ENCODE results near the gene TMEM208.

TMEM208 gene

DNA sequence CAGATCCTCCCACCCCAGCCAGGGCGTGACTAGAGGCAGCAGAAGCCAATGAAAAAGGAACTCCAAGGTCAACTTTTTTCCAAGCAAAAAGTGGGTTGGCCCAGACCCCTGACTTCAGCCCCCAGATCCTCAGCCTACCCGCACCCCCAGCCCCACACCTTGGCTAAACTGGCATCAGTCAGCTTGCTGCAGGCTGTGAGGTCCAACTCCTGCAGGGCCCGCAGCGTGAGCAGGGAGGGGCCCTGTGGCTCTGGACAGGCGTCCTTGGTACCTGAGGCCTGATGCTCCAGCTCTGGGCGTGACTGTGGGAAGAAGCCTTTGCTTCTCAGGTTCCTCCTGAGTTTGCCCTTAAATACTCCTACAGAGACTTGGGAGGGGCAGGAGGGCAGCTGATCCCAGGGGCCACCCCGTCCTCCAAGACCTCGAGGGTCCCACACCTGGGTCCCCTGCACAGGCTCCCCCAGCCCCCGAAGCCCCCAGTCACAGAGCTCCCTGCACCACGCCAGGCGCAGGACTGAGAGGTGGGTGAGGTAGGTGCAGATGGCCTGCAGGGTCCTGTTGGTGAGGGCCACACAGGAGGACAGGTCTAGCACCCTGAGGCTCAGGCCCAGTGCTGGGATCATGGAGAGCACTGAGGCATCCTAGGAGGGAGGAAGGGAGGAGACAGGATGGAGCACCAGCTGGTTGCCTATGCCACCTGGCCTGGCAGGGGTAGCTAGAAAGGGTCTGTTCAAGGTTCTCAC is 18.6 kb upstream of the TMEM208 start:
- no peak overlapping the region for H3K4me3 ChIP-seq (ENCODE audit: low read depth, low read length)
- no peak for DNase-seq (ENCODE audit: low read depth)
- TF ChIP-seq, protein P1, sequence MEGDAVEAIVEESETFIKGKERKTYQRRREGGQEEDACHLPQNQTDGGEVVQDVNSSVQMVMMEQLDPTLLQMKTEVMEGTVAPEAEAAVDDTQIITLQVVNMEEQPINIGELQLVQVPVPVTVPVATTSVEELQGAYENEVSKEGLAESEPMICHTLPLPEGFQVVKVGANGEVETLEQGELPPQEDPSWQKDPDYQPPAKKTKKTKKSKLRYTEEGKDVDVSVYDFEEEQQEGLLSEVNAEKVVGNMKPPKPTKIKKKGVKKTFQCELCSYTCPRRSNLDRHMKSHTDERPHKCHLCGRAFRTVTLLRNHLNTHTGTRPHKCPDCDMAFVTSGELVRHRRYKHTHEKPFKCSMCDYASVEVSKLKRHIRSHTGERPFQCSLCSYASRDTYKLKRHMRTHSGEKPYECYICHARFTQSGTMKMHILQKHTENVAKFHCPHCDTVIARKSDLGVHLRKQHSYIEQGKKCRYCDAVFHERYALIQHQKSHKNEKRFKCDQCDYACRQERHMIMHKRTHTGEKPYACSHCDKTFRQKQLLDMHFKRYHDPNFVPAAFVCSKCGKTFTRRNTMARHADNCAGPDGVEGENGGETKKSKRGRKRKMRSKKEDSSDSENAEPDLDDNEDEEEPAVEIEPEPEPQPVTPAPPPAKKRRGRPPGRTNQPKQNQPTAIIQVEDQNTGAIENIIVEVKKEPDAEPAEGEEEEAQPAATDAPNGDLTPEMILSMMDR (IDR thresholded peaks at IDR 0.05; ENCODE audit: control insufficient read depth, extremely low read depth, insufficient read depth) = no peak

DNA sequence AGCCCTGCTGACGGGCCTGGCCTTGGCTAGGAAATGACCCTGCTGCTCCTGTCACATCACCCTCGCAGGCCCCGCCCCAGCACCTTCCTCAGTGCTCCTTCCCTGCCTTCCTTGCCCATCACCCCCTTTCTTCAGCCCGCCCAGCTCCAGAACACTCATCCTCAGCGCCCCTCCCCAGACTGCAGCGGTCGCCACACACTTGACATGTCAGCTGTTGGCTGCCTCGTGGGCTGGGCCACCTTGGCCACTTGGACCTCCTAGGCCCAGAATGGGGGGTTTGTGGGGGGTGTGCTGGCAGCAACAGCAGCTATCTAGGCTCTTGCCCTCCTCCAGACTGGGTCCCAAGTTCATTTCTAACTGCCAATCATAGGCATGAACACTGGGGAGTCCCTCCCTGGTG is 17.4 kb upstream of the TMEM208 start:
- TF ChIP-seq, protein P1 (IDR thresholded peaks at IDR 0.05; ENCODE audit: control insufficient read depth, extremely low read depth, insufficient read depth) = no peak
- no peak for DNase-seq (ENCODE audit: low read depth)

DNA sequence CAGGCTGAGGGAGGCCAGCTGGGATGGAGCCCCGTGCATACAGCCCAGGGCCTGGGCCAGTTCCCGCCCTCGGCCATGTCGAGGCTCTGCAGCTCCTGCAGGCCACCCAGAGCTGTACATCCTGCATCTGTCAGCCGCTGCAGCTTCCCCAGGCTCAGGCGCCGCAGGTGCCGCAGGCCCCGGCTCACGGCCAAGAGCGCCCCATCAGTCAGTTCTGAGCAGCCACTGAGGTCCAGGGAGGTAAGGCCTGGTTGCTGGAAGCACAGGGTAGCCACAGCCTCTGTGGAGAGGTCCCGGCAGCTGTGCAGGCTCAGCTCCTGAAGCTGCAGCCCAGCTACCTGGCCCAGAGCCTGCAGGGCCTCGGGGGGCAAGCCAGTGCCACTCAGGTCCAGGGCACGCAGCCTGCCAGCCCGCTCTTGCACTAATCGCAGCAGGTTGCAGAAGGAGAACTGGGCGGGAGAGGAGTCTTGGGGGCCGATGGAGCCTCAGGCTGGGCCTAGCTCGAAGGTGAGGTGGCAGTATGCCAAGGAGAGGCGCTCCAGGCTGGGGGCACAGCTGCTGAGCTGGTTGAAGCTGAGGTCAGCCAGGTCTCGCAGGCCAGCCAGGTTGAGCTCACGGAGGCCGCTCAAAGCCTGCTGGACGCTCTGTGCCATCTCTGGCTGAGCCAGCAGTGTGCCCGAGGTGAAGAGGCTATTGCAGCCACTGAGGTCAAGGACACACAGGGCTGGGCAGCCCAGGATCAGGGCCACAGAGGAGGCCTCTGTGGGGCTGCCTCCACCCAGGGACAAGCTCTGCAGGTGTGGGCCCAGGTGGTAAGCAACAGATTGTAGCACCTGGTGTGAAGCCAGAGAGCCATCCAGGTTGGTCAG is 16.6 kb upstream of the TMEM208 start:
- no peak for DNase-seq (ENCODE audit: low read depth)
- no peak overlapping the region for H3K4me3 ChIP-seq (ENCODE audit: low read depth, low read length)
- TF ChIP-seq, protein P1 (IDR thresholded peaks at IDR 0.05; ENCODE audit: control insufficient read depth, extremely low read depth, insufficient read depth) = no peak

More for the DNA sequence above, 17.4 kb upstream of the TMEM208 start:
- no peak overlapping the region for H3K4me3 ChIP-seq (ENCODE audit: low read depth, low read length)

DNA sequence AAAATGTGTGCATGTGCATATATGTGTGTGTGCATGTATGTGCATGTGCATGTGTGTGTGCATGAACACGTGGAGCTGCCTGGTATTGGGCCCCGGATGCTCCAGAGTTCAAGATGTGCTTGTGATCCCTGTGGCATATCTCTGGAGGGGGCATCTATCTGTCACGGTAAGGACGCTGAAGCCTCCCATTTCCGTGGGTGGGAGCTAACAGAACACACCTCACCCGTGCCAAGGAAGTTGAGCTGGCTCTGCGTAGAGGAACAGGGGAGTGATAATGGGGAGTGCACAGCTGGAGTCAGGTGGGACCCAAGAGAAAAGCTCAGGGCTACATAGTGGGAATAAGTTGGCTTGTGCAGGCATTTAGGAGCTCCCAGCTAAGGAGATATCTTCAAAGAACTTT is 15.3 kb upstream of the TMEM208 start:
- TF ChIP-seq, protein P1 (IDR thresholded peaks at IDR 0.05; ENCODE audit: control insufficient read depth, extremely low read depth, insufficient read depth) = no peak
- no peak overlapping the region for H3K4me3 ChIP-seq (ENCODE audit: low read depth, low read length)
- DNase-seq (ENCODE audit: low read depth) = no peak

DNA sequence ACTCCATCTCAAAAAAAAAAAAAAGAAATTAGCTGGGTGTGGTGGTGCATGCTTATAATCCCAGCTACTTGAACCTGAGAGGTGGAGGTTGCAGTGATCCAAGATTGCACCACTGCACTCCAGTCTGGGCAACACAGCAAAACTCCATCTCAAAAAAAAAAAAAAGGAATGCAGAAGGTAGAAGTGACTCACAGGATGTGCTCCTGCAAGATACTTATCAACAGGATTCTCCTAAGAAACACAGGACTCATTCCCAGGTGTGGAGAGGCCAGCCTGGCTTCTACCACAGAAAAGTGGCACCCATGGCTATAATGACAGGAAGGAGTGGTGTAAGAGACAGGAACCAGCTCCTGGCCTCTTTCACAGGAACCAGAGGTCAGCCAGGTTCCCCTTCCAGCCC is 14.2 kb upstream of the TMEM208 start:
- DNase-seq (ENCODE audit: low read depth) = no peak
- TF ChIP-seq, protein P1 (IDR thresholded peaks at IDR 0.05; ENCODE audit: control insufficient read depth, extremely low read depth, insufficient read depth) = no peak
- no peak overlapping the region for H3K4me3 ChIP-seq (ENCODE audit: low read depth, low read length)

DNA sequence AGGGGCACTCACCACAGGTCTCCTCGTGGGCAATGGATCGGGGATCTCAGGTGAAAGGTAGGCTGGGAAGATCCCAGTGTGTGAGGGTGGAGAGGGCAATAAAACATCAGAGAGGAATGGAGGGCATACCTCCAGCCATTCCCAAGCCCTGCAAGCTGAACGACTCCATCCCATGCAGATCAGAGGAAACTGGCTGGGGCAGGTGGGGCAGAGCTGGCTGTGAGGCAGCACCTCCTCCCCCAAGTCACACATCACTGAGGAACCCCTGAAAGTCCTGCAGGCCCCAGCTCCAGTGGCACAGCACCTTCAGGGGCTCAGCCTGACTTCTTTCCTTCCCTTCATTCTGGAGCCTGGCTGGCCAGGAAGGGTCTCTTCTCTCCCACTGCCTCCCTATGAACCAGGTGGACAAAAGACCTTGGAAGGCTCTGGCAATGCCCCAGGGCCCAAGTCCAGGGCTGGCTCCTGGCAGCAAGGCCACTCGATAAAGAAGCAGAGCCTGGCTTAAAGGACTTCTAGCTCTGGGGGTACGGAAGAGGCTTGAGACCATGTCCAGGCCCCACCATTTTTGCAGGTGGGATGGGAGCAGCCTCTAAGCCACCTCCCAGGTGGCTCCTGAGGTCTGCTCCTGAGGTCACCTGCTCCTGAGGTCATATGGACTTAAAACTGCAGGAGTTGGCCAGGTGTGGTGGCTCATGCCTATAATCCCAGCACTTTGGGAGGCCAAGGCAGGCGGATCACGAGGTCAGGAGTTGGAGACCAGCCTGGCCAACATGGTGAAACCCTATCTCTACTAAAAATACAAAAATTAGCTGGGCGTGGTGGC is 13.5 kb upstream of the TMEM208 start:
- H3K4me3 ChIP-seq (ENCODE audit: low read depth, low read length) = no peak overlapping the region
- DNase-seq (ENCODE audit: low read depth) = no peak
- TF ChIP-seq, protein P1 (IDR thresholded peaks at IDR 0.05; ENCODE audit: control insufficient read depth, extremely low read depth, insufficient read depth) = no peak

Data from LNCaP clone FGC (cell line).